Measurements from ENCODE around the gene NTMT1. TPM values are rescaled to one million over a fixed set of nuclear protein-coding genes. Genes with fewer than 3 reads are reported as not detected.

Gene NTMT1
- total RNA-seq, 2 donors from 2014 or later, result 39.6 to 49.1 TPM

- H3K4me3 Mint-ChIP-seq, result no peak overlapping the region
- H3K27me3 Mint-ChIP-seq (ENCODE audit: insufficient read depth), result peaks cover 4% of the 10 kb centered on the region
- WGBS, 2 experiments (ENCODE audit: insufficient coverage in 1 of 2, insufficient read length in 1 of 2), result 92 to 93% methylated on average over 8 to 9 of the region's 9 CpGs
- Histone ChIP-seq H3K36me3 (ENCODE audit: control insufficient read depth, insufficient read depth, low read length) (no peaks in the 10 kb centered on the region), H3K9me3 (ENCODE audit: control insufficient read depth, low read length) (no peaks in the 10 kb centered on the region), H3K4me3 (ENCODE audit: low read length) (no peak overlapping the region), H3K9ac (ENCODE audit: extremely low read depth, low read length, poor library complexity, severe bottlenecking) (no peak overlapping the region), H3K27me3 (ENCODE audit: control insufficient read depth, insufficient read depth, low read length, poor library complexity, severe bottlenecking) (no peaks in the 10 kb centered on the region), H3K27ac (ENCODE audit: low read depth, low read length) (no peak overlapping the region), H3K4me1 (ENCODE audit: control insufficient read depth, insufficient read depth, low read length) (no peaks in the 10 kb centered on the region)
- no peaks in the 10 kb centered on the region for H3K9me3 Mint-ChIP-seq
- TF ChIP-seq CTCF (conservative IDR thresholded peaks at IDR 0.05), result no peak
- no peak overlapping the region for H3K27ac Mint-ChIP-seq
- H3K36me3 Mint-ChIP-seq (ENCODE audit: low read depth), result no peaks in the 10 kb centered on the region
- no peaks in the 10 kb centered on the region for H3K4me1 Mint-ChIP-seq
- no peak for DNase-seq
These were observed 52.9 kb downstream of the NTMT1 start for GRCh38 chr9:129678844-129679243.

- WGBS, 2 experiments (ENCODE audit: insufficient coverage in 1 of 2, insufficient read length in 1 of 2), result 87 to 91% methylated on average over 8 to 9 of the region's 9 CpGs
- H3K27me3 ChIP-seq (ENCODE audit: control insufficient read depth, insufficient read depth, low read length, poor library complexity, severe bottlenecking), result no peaks in the 10 kb centered on the region
- no peak overlapping the region for H3K4me3 Mint-ChIP-seq
- H3K4me3 ChIP-seq (ENCODE audit: low read length), result no peak overlapping the region
- H3K27ac ChIP-seq (ENCODE audit: low read depth, low read length), result no peak overlapping the region
- no peaks in the 10 kb centered on the region for H3K36me3 Mint-ChIP-seq (ENCODE audit: low read depth)
- H3K27me3 Mint-ChIP-seq (ENCODE audit: insufficient read depth), result peaks cover 4% of the 10 kb centered on the region
- no peak for TF ChIP-seq CTCF (conservative IDR thresholded peaks at IDR 0.05)
- H3K4me1 ChIP-seq (ENCODE audit: control insufficient read depth, insufficient read depth, low read length), result no peaks in the 10 kb centered on the region
- DNase-seq, result no peak
- H3K27ac Mint-ChIP-seq, result no peak overlapping the region
- H3K4me1 Mint-ChIP-seq, result no peaks in the 10 kb centered on the region
- no peaks in the 10 kb centered on the region for H3K9me3 ChIP-seq (ENCODE audit: control insufficient read depth, low read length)
- H3K36me3 ChIP-seq (ENCODE audit: control insufficient read depth, insufficient read depth, low read length), result no peaks in the 10 kb centered on the region
- no peak overlapping the region for H3K9ac ChIP-seq (ENCODE audit: extremely low read depth, low read length, poor library complexity, severe bottlenecking)
- H3K9me3 Mint-ChIP-seq, result no peaks in the 10 kb centered on the region
These were observed 53.6 kb downstream of the NTMT1 start for GRCh38 chr9:129679537-129679936.

GRCh38 chr9:129681924-129682323 lies 56.0 kb downstream of the NTMT1 start:
- Histone ChIP-seq H3K9me3 (ENCODE audit: control insufficient read depth, low read length) (no peaks in the 10 kb centered on the region), H3K4me1 (ENCODE audit: control insufficient read depth, insufficient read depth, low read length) (no peaks in the 10 kb centered on the region), H3K27ac (ENCODE audit: low read depth, low read length) (no peak overlapping the region), H3K4me3 (ENCODE audit: low read length) (no peak overlapping the region), H3K27me3 (ENCODE audit: control insufficient read depth, insufficient read depth, low read length, poor library complexity, severe bottlenecking) (no peaks in the 10 kb centered on the region), H3K36me3 (ENCODE audit: control insufficient read depth, insufficient read depth, low read length) (no peaks in the 10 kb centered on the region), H3K9ac (ENCODE audit: extremely low read depth, low read length, poor library complexity, severe bottlenecking) (no peak overlapping the region)
- no peaks in the 10 kb centered on the region for H3K9me3 Mint-ChIP-seq
- no peak overlapping the region for H3K4me3 Mint-ChIP-seq
- 90 to 91% methylated on average over 3 to 11 of the region's 11 CpGs for WGBS, 2 experiments (ENCODE audit: insufficient coverage in 1 of 2, insufficient read length in 1 of 2)
- H3K27me3 Mint-ChIP-seq (ENCODE audit: insufficient read depth), result no peaks in the 10 kb centered on the region
- peak; percentile 40 for DNase-seq
- no peaks in the 10 kb centered on the region for H3K4me1 Mint-ChIP-seq
- H3K27ac Mint-ChIP-seq, result no peak overlapping the region
- H3K36me3 Mint-ChIP-seq (ENCODE audit: low read depth), result no peaks in the 10 kb centered on the region
- no peak for TF ChIP-seq CTCF (conservative IDR thresholded peaks at IDR 0.05)
